ENCODE data around the gene GBGT1.
A peak's percentile ranks its signal among the peaks of the same experiment; 100 is the strongest.

The GBGT1 gene

DNA sequence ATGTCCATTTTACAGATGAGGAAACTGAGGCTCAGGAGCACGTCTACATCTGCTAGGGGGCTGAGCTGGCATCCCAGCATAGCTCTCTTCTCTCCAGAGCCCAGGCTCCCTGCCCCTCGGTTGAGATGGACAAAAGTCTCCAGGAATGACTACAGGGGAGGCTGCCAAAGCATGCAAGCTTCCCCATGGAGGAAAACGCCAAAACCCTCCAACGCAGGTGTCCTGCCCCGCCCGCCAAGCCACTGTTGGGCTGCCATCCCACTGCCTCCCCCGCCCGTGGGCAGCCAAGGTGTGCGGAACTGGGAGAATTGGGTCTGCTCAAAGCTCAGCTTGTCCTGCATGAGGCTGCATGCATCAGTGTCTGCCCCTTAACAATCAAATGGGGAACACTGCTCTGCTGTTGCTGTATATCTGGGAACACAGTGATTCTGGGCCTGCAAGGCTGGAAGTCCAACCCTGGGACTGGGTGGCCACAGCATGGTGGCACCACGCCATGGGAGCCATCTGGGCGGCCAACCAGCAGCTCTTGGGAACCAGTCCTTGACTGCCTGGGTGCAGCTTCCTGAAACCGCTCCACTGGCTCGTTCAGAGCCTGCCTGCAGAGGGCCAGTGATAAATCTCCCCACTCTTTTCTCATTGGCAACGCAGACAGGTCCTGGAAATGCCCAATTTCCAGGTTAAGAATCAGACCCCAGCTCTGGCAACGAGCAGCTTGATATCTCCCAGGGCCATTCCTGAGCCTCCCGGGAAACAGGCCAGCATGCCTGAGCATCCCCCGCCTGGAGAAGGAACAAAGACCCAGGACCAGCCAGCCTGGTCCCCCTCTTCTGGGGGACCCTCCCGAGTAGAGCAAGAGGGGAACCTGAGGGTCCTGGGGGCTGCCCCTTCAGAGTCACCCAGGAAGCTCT is 46.2 kb downstream of the GBGT1 start:
- no peak for DNase-seq (ENCODE audit: low read depth in 2 of 2, low spot score in 1 of 2)

DNA sequence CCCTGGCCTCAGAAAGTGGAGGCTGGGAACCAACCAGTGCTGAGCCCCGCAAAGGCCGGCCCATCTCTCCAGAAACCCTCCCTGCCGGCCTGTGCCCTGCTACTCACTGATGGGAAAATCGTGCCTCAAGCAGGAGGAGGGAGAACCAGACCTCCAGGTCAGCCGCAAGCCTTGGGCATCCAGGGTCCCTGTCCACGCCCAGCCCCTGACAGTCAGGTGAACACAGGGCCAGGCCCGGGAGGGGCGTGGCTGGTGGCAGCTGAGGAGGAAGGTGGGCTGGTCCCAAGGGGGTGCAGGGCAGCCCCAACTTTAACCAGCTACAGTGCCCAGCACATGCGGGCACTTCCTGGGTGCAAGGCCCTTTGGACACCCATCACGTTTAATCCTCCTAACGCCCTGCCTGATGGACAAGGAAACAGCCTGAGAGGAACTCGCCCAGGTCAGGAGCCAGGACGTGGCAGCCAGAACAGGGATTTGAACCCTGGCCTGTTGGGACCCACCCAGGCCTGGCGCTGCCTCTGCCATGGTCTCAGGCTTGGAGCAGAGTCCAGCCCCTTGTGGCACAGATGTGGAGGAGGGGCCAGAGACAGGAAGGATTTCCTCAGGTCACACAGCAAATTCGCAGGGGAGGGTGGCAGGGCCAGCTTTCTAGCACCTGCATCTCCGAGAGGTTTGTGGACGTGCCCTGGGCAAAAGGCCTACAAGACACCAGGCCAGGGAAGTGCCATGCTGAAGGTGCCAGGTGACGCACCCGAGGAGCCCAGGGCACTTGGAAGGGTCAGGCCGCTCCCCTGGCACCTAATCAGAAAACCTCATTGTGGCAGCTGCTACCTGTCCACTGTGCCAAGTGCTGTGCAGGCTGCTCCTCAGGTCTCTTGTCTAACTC is 47.1 kb downstream of the GBGT1 start:
- DNase-seq (ENCODE audit: low read depth in 2 of 2, low spot score in 1 of 2), result no peak

DNA sequence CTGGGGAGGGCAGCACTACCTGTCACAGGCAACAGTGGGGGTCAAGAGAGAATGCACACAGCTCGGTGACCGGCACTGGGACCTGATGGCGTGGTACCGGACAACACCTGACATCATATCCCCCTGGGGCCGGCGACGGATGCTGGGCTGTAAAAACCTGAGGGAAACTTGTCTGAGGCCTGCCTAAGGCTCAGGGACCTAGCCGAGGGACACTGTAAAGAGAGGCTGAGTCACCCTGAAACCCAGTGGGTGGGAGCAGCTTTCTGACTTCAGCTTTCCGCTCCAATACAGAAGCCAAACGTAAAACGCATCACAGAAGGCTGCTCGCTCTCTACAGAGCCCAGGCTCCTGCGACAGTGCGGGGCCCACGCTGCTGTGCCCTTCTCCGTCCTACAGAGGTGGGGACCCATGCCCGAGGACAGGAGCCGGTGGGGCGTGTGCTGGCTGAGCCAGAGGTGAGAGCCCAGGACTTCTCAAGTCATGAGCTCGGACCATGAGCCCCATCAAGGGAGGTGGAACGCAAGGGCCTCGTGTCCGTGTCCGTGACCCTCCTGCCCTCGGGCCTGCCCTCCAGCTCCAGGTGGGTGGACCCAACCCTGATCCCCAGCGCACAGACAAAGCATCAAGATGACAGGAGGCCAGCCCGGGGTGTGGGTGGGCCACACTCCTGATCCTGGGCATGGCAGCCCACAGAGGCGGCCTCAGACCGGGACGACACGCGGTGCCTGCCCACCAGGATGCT is 47.9 kb downstream of the GBGT1 start:
- no peak for DNase-seq (ENCODE audit: low read depth in 2 of 2, low spot score in 1 of 2)

DNA sequence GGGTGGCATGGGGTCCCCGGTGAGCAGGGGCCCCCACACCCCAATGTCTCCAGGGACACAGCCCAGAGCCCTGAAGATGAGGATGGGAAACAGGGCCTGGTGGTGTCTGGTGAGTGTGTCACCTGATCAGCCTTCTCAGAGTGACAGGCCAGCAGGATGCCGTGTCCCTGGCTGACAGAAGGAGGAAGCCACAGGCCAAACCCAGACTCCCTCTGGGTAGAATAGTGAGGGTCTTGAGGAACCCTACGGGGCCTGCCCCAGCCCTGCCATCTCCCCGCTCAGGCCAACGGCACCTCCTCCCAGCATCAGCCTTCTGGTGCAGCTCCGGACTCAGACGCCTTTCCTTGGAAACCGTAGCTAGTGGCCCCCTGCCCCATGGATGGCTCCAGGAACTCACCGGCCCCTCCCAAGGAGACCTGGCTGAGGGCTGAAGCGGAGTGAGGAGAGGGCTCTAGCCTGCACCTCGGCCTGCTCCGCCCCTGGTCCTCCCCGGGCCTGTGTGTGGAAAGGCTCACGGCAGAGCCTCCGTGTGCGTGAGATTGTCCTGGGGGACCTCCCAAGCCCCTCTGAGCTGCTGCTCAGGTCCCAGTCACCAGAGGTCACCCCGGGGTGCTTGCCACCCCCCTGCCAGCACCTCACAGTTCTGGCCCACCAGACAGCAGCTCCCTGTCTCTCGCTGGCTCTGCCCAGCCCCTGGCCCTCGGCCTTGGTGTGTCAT is 48.7 kb downstream of the GBGT1 start:
- DNase-seq (ENCODE audit: low read depth in 2 of 2, low spot score in 1 of 2), result no peak

DNA sequence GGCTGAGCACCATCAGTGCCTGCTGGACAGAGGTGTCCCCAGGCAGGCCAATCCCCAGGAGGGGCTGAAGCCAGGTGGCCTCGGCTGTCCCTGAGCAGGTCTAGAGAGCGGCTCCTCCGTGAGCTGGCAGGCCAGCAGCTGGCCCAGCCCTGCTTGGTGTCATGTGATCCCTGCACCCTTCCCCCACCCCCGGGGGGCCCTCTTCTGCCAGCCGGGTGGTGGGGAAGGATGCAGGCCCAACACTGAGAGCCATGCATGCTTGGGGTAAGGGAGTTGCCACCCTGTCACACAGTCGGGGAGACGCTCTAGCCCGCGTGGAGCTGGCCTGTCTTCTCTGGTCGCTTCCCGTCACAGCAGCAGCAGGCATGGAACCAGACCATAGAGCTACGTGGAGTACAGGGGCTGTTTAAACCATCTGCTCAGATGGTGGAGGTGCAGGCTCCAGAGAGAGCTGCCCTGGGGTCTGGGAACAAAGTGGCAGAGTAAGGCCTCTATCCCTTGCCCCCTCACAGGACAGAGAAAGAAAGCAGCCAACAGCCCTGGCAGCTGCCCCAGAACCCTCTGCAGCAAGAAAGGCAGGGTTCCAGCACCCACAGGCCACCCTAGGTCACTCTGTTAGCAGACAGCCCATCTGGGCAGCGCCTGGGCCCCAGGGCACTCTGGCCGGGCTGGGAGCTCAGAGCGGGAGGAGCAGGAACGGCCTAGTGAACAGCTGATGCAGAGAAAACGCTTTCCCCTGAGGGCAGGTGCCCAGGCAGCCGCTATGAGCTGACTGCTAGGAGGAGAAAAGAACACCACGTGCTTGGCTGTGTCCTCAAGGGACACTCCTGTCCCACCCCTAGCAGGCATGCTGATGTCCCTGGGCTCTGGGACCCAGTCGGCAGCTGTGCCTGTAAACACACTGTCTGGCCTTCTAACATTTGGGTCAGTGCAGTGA is 49.5 kb downstream of the GBGT1 start:
- no peak for DNase-seq (ENCODE audit: low read depth in 2 of 2, low spot score in 1 of 2)

DNA sequence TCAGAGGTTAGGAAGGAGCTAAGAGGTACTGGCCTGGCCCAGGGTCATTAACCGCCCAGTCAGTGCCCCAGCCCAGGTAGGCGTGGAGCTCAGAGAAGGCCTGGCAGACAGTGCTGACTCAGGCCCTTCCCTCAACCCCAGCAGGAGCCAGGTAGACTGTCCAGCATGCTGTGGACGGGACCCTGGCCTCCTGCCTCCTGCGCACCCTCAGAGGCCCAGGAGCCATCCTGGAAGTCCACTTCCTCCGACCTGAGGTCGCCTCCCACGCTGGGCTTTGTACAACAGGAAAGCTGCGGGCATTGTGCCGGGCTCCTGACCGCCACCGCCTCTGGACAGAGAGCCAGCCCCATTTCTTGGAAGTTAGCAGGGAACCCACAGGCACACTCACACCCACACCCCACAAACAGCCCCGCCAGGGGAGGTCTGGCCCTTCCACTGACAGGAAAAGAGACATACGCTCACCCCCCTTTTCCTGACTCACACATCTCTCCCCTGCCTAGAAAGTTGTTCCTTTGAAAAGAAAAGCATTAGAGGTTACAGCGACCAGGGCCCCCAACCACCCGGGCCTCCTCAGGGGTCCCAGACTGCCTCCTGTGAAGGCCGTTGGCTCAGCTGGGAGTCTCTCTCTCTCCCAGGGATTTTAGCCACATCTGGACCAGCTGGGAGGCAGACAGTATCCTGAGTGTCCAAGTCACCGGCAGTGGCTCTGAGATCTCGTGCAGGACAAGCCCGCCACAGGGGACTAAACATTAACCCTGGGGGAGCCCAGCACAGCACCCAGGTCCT is 50.4 kb downstream of the GBGT1 start:
- DNase-seq (ENCODE audit: low read depth in 2 of 2, low spot score in 1 of 2), result no peak

DNA sequence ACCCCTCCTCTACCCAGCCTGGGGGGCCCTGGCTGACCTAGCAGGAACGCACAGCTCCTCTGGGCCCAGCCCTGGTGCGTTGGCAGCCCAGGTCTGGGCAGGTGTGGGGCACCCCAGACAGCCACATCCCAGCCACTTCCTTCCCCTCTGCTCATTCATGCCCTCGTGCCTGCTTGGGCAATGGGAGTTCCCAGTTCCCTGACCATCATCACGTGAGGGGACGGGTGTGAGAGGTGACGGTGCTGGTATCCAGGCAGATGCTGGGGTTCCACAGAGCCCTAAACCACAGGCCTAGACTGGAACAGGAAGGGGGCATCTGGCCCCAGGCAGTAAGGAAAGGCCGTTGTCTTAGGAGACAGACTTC is 51.1 kb downstream of the GBGT1 start:
- peak in 1 of 2 donors; percentile 38 for DNase-seq (ENCODE audit: low read depth in 2 of 2, low spot score in 1 of 2)

DNA sequence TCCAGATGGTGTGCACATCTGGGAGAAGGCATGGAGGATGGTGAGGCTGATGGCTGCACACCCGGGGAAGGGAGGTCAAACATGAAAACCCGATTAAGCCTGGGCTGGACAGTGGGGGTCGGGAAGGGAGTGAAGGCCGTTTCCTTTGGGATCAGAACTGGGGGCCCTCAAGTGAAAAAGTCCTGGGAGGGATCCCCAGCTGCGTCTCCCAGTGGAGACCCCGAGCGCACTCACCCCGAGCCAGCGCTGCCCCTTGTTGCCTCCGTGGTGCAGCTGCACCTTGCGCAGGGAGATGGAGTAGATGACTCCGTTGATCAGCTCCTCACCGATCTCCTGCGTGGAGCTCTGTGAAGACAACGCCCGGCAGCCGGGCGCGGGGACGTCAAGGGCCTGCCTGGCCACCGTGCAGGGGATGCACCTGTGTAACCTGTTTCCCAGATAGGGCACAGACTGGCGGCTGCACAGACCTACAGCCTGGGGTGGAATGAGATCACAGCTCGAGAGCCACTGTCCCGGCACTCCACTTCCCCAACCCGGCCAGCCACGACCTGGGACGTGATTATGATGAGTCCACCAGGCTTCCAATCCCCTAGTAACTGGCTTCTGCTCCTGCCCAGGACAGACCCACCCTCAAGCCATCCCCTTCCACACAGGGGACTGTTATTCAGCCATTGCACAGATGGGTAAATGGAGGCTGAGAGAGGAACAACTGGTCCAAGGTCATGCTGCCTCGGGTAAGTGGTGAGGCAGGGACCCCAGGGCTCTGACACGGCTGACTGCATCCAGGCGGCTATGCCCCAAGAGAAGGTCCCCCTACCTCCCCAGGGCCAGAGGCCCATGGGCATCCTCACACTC is 51.7 kb downstream of the GBGT1 start:
- DNase-seq (ENCODE audit: low read depth in 2 of 2, low spot score in 1 of 2), result no peak

DNA sequence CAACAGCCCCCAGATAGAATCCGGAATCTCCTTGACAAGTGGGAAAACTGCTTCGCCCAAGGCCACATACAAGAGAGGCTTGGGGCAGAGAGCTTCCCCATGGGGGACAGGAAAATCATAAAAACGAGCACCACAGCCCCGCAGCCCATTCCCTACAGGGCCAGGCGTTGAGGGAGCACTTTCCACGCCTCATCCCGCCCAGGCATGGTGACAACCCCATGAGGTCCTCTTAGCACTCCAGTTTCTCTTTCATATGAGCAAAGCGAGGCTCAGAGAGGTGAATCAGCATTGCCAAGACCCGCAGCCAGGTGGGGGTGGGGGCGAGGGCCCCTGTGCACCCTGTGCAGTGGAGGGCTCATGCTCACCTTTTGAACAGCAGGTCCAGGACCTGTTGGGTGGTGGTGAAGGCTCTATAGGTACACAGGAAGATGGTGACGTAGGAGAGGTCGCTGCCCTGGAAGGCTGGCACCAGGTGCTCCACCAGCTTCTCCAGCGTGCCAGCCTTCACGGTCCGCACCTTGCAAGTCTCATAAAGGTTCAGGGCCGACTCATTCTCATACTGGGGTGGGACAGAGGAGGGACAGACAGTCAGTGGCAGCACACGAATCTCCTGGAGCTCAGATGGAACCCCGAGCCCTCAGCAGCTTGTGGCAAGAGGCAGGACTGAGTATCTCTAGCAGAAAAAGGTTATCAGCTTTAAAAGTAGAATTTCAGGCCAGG is 53.6 kb downstream of the GBGT1 start:
- DNase-seq (ENCODE audit: low read depth in 2 of 2, low spot score in 1 of 2), result no peak

DNA sequence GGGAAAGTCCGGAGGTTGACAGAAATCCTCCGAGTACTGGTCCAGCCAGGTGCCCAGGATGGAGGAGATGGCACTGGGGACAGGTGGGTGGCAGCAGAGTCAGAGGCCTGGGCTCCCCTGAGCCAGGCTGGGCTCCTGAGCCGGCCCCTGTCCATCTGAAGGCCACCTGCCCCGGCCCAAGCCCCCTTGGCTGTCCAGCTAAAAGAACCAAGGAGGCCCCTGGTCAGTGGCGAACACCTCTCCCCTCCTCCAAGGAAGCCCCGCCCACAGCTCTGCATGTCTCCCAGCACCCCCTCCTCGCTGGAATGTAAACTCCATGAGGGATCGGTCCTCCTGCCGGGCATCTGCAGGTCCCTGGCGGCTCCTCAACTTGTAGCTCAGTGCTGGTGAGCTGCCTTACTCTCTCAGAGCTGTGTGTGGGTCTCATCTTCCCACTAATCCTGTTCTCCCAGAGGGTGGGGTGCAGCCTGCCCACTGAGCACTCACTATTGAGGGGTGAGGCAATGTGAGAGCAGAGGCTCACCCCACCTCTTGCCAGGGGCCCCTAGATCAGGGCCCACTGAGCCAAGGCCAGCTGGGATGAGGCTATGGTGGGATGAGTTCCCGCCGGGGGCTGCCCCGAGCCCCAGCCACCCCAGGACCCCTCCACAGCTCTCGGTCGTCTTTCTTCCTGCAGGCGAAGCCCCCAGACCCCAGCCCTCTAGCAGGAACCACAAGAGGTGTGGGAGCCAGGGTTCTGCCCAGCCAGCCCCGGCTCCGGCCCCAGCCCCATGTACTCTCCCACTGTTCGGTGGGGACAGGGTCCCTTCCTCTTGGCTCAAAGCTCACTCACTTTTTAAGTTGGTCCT is 54.7 kb downstream of the GBGT1 start:
- DNase-seq (ENCODE audit: low read depth in 2 of 2, low spot score in 1 of 2), result no peak

DNA sequence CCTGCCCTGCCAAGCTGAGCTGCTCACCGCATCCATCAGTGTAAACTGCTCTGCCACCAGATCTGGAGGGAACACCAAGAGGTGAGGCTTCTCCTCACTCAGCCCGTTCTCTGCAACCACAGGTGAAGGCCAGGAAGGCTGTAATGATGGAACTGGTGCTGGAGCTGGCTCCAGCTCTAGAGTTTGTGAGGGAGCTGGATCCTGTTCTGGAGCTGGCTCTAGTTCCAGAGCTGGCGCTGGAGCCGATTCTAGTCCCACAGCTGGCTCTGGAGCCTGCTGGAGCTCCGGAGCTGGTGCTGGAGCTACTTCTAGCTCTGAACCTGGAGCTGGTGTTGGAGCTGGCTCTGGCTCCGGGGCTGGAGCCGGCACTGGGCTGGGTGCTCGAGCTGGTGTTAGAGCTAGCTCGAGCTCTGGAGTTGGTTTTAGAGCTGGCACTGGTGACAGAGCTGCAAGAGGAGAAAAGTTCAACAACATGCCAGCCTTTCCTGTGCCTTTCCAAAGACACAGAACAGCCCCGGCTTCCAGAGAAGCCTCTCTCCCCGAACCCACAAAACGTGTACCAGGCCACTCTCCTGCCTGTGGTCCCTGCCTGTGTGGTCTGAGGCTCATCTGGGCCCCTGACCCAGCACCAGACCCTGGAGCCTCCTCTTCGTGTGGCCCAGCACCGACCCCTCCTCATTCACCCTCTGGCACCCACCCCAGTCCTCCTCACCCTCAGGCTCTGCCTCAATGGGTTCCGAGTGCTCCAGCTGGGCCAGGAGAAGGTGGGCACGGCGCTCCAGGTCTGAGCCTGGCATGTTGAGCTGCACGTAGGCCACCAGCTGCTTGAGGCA is 55.5 kb downstream of the GBGT1 start:
- no peak for DNase-seq (ENCODE audit: low read depth in 2 of 2, low spot score in 1 of 2)

DNA sequence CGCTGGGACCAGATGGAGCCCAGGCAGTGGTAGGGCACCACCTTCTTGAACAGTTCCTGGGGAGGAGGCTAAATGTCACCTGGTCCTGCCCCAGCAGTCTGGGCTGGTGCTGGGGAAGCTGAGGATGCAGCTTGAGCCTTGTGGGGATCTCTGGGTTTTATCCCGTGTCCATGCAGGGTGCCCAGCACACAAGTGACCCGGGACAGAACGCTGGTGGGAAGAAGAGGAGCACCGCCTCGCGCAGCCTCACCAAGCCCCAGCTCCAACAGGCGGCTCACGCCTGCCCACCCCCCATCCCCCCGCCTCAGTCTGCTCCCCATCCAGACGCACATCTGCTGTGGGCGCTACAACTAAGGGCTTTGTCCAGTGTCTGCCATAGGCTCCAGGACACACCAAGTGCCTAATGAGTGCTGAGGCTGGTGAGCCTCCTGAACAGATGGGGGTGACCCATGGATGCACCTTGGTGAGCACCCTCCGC is 56.4 kb downstream of the GBGT1 start:
- no peak for DNase-seq (ENCODE audit: low read depth in 2 of 2, low spot score in 1 of 2)

DNA sequence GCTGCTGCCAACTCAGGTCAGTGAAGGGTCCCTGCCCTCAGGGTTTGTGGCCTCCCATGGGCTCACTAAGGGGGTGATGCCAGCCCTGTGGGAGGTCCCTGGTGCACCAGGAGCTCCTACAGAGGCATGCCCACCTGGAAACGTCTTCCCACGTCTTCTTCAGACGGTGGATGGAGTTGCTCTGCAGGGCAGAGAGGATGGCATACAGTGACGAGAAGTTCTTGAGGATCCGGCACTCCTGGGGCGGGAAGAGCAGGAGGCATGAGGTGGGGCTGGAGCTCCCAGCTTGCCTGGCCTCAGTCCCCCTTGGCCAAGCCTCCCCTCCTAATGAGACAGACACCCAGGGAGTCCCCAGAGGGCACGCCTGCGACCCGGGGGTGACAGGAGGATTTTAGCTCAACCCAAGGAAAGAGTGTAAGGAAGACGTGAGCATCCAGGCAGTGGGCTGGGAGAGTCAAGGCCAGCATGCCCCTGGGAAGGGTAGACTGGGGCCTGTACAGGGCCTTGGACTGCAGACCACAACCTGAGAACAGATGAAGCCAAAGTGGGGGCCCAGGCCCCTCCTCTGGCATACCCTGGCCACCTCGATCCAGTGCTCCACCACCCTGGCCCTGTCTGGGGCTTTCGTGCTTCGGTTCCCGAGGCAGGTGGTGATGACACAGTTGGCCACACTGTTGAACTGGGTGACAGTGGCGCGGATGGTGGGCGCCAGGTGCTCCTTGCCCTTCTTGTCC is 57.0 kb downstream of the GBGT1 start:
- no peak for DNase-seq (ENCODE audit: low read depth in 2 of 2, low spot score in 1 of 2)

DNA sequence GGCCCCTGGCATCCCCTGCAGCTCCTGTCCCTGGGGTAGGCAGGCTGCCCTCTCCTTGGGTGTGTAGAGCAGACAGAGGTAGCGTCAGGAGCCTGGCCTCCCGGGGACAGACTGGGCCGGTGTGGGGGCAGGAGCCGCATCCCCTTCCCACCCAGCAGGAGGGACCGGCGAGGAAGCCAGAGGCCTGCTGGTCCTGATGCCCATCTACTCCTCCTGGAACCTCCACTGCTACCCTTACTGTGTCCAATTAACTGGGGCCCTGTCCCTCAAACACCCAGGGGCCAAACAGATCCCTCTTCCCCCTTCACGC is 58.3 kb downstream of the GBGT1 start:
- no peak for DNase-seq (ENCODE audit: low read depth in 2 of 2, low spot score in 1 of 2)
